ENCODE measurements around the gene MUC12. TPM values are rescaled to one million over a fixed set of nuclear protein-coding genes. Genes with fewer than 3 reads are reported as not detected.
A peak's percentile ranks its signal among the peaks of the same experiment; 100 is the strongest.

The MUC12 gene
- total RNA-seq, 2 experiments from 2014 or later = 0.39 to 0.60 TPM

- TF ChIP-seq CTCF (IDR thresholded peaks at IDR 0.05) = no peak
- POLR2A ChIA-PET = no interaction called here
- H3K36me3 Mint-ChIP-seq (ENCODE audit: low read depth) = no peaks in the 10 kb centered on the region
- peaks cover 22% of the 10 kb centered on the region for H3K27me3 Mint-ChIP-seq
- H3K4me1 Mint-ChIP-seq (ENCODE audit: low read depth) = peaks cover 7% of the 10 kb centered on the region
- no peak overlapping the region for H3K27ac ChIP-seq (ENCODE audit: low read depth in 1 of 2, low read length in 2 of 2)
- peaks cover 18% of the 10 kb centered on the region for H3K4me1 ChIP-seq (ENCODE audit: insufficient read depth, low read length)
- ATAC-seq (ENCODE audit: poor library complexity) = no peak
- intact Hi-C loops (cut with DNase I, micrococcal nuclease) = no loop called here
- no peak overlapping the region for H3K27ac Mint-ChIP-seq
- H3K36me3 ChIP-seq (ENCODE audit: insufficient read depth, low read length) = no peaks in the 10 kb centered on the region
- peaks cover 0 to 7% of the 10 kb centered on the region in 2 experiments for H3K9me3 ChIP-seq (ENCODE audit: control insufficient read depth in 1 of 2, insufficient read depth in 1 of 2, low read length in 2 of 2)
- H3K9me3 Mint-ChIP-seq = no peaks in the 10 kb centered on the region
- CTCF ChIA-PET = no interaction called here
- H3K4me3 ChIP-seq (ENCODE audit: low read length) = no peak overlapping the region
- no peak overlapping the region for H3K4me3 Mint-ChIP-seq
- DNase-seq = no peak
- peaks cover 7 to 12% of the 10 kb centered on the region in 2 experiments for H3K27me3 ChIP-seq (ENCODE audit: control insufficient read depth in 1 of 2, insufficient read depth in 2 of 2, low read length in 2 of 2)
These were observed 52.3 kb downstream of the MUC12 start for GRCh38 chr7:101021703-101022102.

- Histone ChIP-seq H3K9me3 (ENCODE audit: control insufficient read depth in 1 of 2, insufficient read depth in 1 of 2, low read length in 2 of 2) (peaks cover 0 to 7% of the 10 kb centered on the region in 2 experiments), H3K4me3 (ENCODE audit: low read length) (no peak overlapping the region), H3K27me3 (ENCODE audit: control insufficient read depth in 1 of 2, insufficient read depth in 2 of 2, low read length in 2 of 2) (peaks cover 5 to 12% of the 10 kb centered on the region in 2 experiments), H3K4me1 (ENCODE audit: insufficient read depth, low read length) (no peaks in the 10 kb centered on the region), H3K27ac (ENCODE audit: low read depth in 1 of 2, low read length in 2 of 2) (no peak overlapping the region), H3K36me3 (ENCODE audit: insufficient read depth, low read length) (no peaks in the 10 kb centered on the region)
- intact Hi-C loops (cut with DNase I, micrococcal nuclease) = no loop called here
- no peak for TF ChIP-seq CTCF (IDR thresholded peaks at IDR 0.05)
- Mint-ChIP-seq H3K36me3 (ENCODE audit: low read depth) (no peaks in the 10 kb centered on the region), H3K4me1 (ENCODE audit: low read depth) (no peaks in the 10 kb centered on the region), H3K4me3 (no peak overlapping the region), H3K27me3 (peaks cover 22% of the 10 kb centered on the region), H3K27ac (no peak overlapping the region), H3K9me3 (no peaks in the 10 kb centered on the region)
- no peak for DNase-seq
- POLR2A ChIA-PET = no interaction called here
- CTCF ChIA-PET = no interaction called here
- ATAC-seq (ENCODE audit: poor library complexity) = no peak
These were observed 54.5 kb downstream of the MUC12 start for GRCh38 chr7:101023839-101024238.

GRCh38 chr7:101031082-101031481 lies 61.7 kb downstream of the MUC12 start:
- H3K36me3 ChIP-seq (ENCODE audit: insufficient read depth, low read length) = no peaks in the 10 kb centered on the region
- no peak overlapping the region for H3K27ac Mint-ChIP-seq
- no peak overlapping the region for H3K4me3 ChIP-seq (ENCODE audit: low read length)
- H3K9me3 Mint-ChIP-seq = no peaks in the 10 kb centered on the region
- ChIA-PET POLR2A (no interaction called here), CTCF (no interaction called here)
- H3K27ac ChIP-seq (ENCODE audit: low read depth in 1 of 2, low read length in 2 of 2) = no peak overlapping the region
- H3K36me3 Mint-ChIP-seq (ENCODE audit: low read depth) = no peaks in the 10 kb centered on the region
- H3K9me3 ChIP-seq (ENCODE audit: control insufficient read depth in 1 of 2, insufficient read depth in 1 of 2, low read length in 2 of 2) = no peaks in the 10 kb centered on the region
- peaks cover 5% of the 10 kb centered on the region for H3K27me3 Mint-ChIP-seq
- intact Hi-C loops (cut with DNase I, micrococcal nuclease) = loop anchor here in 1 of 2 experiments (2.0 kb wide), 1 partner anchor 64 kb away; no protein-coding TSS in a partner anchor
- ATAC-seq (ENCODE audit: poor library complexity) (no peak), DNase-seq (peak in 2 of 14 experiments; percentile 8 to 11)
- TF ChIP-seq CTCF (IDR thresholded peaks at IDR 0.05) = no peak
- no peaks in the 10 kb centered on the region for H3K4me1 ChIP-seq (ENCODE audit: insufficient read depth, low read length)
- H3K4me3 Mint-ChIP-seq = no peak overlapping the region
- peaks cover 0 to 5% of the 10 kb centered on the region in 2 experiments for H3K27me3 ChIP-seq (ENCODE audit: control insufficient read depth in 1 of 2, insufficient read depth in 2 of 2, low read length in 2 of 2)
- H3K4me1 Mint-ChIP-seq (ENCODE audit: low read depth) = no peaks in the 10 kb centered on the region
